H9 (cell line): ENCODE measurements around the gene NPAS2. TPM values are rescaled to one million over a fixed set of nuclear protein-coding genes. Genes with fewer than 3 reads are reported as not detected.
A peak's percentile ranks its signal among the peaks of the same experiment; 100 is the strongest.

Experiments used
- DNase-seq: peaks from one replicate; pipeline ENCODE4 v3.0.0-alpha.2; 2017
- H2AFZ ChIP-seq: one replicate; pipeline ENCODE4 v1.6.1; 2013; ENCODE audit warnings: mild to moderate bottlenecking, low read length, control low read depth, moderate library complexity
- H2AK5ac ChIP-seq: 2 replicates; pipeline ENCODE4 v1.6.1; 2013; ENCODE audit warnings: low read length, control low read depth, mixed read lengths; ENCODE audit not compliant: insufficient read length
- H2BK120ac ChIP-seq: one replicate; pipeline ENCODE4 v1.6.1; 2013; ENCODE audit warnings: low read depth, mild to moderate bottlenecking, low read length, control low read depth, inconsistent platforms; ENCODE audit not compliant: poor library complexity, severe bottlenecking
- H2BK12ac ChIP-seq: 2 replicates; pipeline ENCODE4 v1.6.1; 2013; ENCODE audit warnings: low read length, control low read depth, mixed read lengths, low read depth; ENCODE audit not compliant: insufficient read length
- H2BK15ac ChIP-seq: 2 replicates; pipeline ENCODE4 v1.6.1; 2013; ENCODE audit warnings: low read depth, low read length, control low read depth
- H2BK20ac ChIP-seq: one replicate; pipeline ENCODE4 v1.6.1; 2013; ENCODE audit warnings: low read depth, mild to moderate bottlenecking, low read length, control low read depth, inconsistent platforms; ENCODE audit not compliant: poor library complexity, severe bottlenecking
- H2BK5ac ChIP-seq: 2 replicates; pipeline ENCODE4 v1.6.1; 2013; ENCODE audit warnings: low read length, control low read depth, mixed read lengths; ENCODE audit not compliant: insufficient read length
- H3K14ac ChIP-seq: 2 replicates; pipeline ENCODE4 v1.6.1; 2013; ENCODE audit warnings: low read length, control low read depth; ENCODE audit not compliant: insufficient read depth
- H3K18ac ChIP-seq: 2 replicates; pipeline ENCODE4 v1.6.1; 2013; ENCODE audit warnings: low read depth, mild to moderate bottlenecking, mixed read lengths, low read length, control low read depth; ENCODE audit not compliant: insufficient read length
- H3K23ac ChIP-seq: 2 replicates; pipeline ENCODE4 v1.6.1; 2013; ENCODE audit warnings: low read length, control low read depth, mixed read lengths, low read depth; ENCODE audit not compliant: insufficient read length
- H3K23me2 ChIP-seq: 2 replicates; pipeline ENCODE4 v1.6.1; 2013; ENCODE audit warnings: low read depth, mild to moderate bottlenecking, mixed read lengths, low read length, control low read depth; ENCODE audit not compliant: insufficient read length, poor library complexity, severe bottlenecking
- H3K27ac ChIP-seq: 2 replicates; pipeline ENCODE4 v1.5.1; 2013; ENCODE audit warnings: low read length, control low read depth, mixed read lengths, low read depth; ENCODE audit not compliant: insufficient read length
- H3K27me3 ChIP-seq: 2 replicates; pipeline ENCODE4 v1.6.1; 2013; ENCODE audit warnings: low read length, control low read depth, inconsistent platforms; ENCODE audit not compliant: insufficient read depth
- H3K4ac ChIP-seq: 2 replicates; pipeline ENCODE4 v1.6.1; 2013; ENCODE audit warnings: low read depth, mild to moderate bottlenecking, control low read depth, inconsistent platforms, low read length, moderate library complexity
- H3K4me1 ChIP-seq: 2 replicates; pipeline ENCODE4 v1.6.1; 2013; ENCODE audit warnings: low read length, control low read depth, inconsistent platforms; ENCODE audit not compliant: insufficient read depth
- H3K4me2 ChIP-seq: 2 replicates; pipeline ENCODE4 v1.6.1; 2013; ENCODE audit warnings: low read length, control low read depth, mixed read lengths; ENCODE audit not compliant: insufficient read length, insufficient read depth
- H3K56ac ChIP-seq: 2 replicates; pipeline ENCODE4 v1.6.1; 2013; ENCODE audit warnings: low read depth, mild to moderate bottlenecking, mixed read lengths, low read length, control low read depth; ENCODE audit not compliant: insufficient read length
- H3K79me1 ChIP-seq: 2 replicates; pipeline ENCODE4 v1.6.1; 2013; ENCODE audit warnings: low read depth, mild to moderate bottlenecking, moderate library complexity, low read length, control low read depth, inconsistent platforms; ENCODE audit not compliant: insufficient read depth, poor library complexity, severe bottlenecking
- H3K79me2 ChIP-seq: 2 replicates; pipeline ENCODE4 v1.6.1; 2013; ENCODE audit warnings: low read length, control low read depth, inconsistent platforms; ENCODE audit not compliant: insufficient read depth
- H3K9ac ChIP-seq: 2 replicates; pipeline ENCODE4 v1.6.1; 2013; ENCODE audit warnings: low read length, control low read depth, mixed read lengths; ENCODE audit not compliant: insufficient read length; ENCODE audit errors: extremely low read depth
- H3K9me3 ChIP-seq: one replicate; pipeline ENCODE4 v1.6.1; 2013; ENCODE audit warnings: low read depth, low read length, inconsistent platforms; ENCODE audit not compliant: control insufficient read depth
- H3T11ph ChIP-seq: one replicate; pipeline ENCODE4 v1.6.1; 2013; ENCODE audit warnings: mild to moderate bottlenecking, low read length, control low read depth, inconsistent platforms
- H4K20me1 ChIP-seq: one replicate; pipeline ENCODE4 v1.6.1; 2013; ENCODE audit not compliant: control insufficient read depth, insufficient read length, insufficient read depth
- H4K5ac ChIP-seq: 2 replicates; pipeline ENCODE4 v1.6.1; 2013; ENCODE audit warnings: low read depth, mild to moderate bottlenecking, mixed read lengths, low read length, control low read depth; ENCODE audit not compliant: insufficient read length
- H4K8ac ChIP-seq: replicated peaks from 2 replicates; pipeline ENCODE4 v1.6.1; 2013; ENCODE audit warnings: low read length, control low read depth, mixed read lengths, low read depth; ENCODE audit not compliant: insufficient read length
- H4K91ac ChIP-seq: 2 replicates; pipeline ENCODE4 v1.6.1; 2013; ENCODE audit warnings: low read depth, mild to moderate bottlenecking, moderate library complexity, mixed read lengths, low read length, control low read depth; ENCODE audit not compliant: insufficient read length
- H3K27ac Mint-ChIP-seq, 3 experiments: 2 replicates in 2 of 3; 3 replicates in 1 of 3; pipeline ENCODE4 v1.8.0; 2020 to 2021; ENCODE audit warnings: mixed read lengths in 3 of 3, mild to moderate bottlenecking in 1 of 3, moderate library complexity in 1 of 3
- H3K27me3 Mint-ChIP-seq: 2 replicates; pipeline ENCODE4 v1.8.0; 2021; ENCODE audit warnings: low read depth, mild to moderate bottlenecking, moderate library complexity, mixed read lengths
- H3K36me3 Mint-ChIP-seq, 3 experiments: 2 replicates in 2 of 3; 3 replicates in 1 of 3; pipeline ENCODE4 v1.8.0; 2020 to 2021; ENCODE audit warnings: low read depth in 3 of 3, mixed read lengths in 3 of 3; ENCODE audit not compliant: insufficient read depth in 1 of 3
- H3K4me1 Mint-ChIP-seq, 2 experiments: 2 replicates each; pipeline ENCODE4 v1.8.0; 2020; ENCODE audit warnings: mixed read lengths in 2 of 2
- H3K4me3 Mint-ChIP-seq, 2 experiments: 2 replicates in 1 of 2; 3 replicates in 1 of 2; pipeline ENCODE4 v1.8.0; 2020 to 2021; ENCODE audit warnings: mild to moderate bottlenecking in 2 of 2, mixed read lengths in 2 of 2, moderate library complexity in 1 of 2
- H3K9me3 Mint-ChIP-seq, 2 experiments: 2 replicates in 1 of 2; 3 replicates in 1 of 2; pipeline ENCODE4 v1.8.0; 2020; ENCODE audit warnings: mild to moderate bottlenecking in 2 of 2, mixed read lengths in 2 of 2, moderate library complexity in 1 of 2
- CTCF ChIP-seq: fragments of 200-600 bp; sonication (generic); conservative IDR thresholded peaks from 3 replicates; pipeline ENCODE4 v1.8.0; 2021; ENCODE audit warnings: antibody characterized with exemption, mild to moderate bottlenecking
- WGBS: extraction: QIAGEN DNeasy Blood & Tissue Kit; methylation state at CpG from one replicate; pipeline ENCODE4 v1.1.7; 2013; ENCODE audit warnings: missing lambda C conversion rate, low lambda C conversion rate, mixed read lengths; ENCODE audit not compliant: insufficient read length; ENCODE audit errors: extremely low coverage; 5-methylcytosine and 5-hydroxymethylcytosine counted together
- total RNA-seq: library from RNA; stranded (reverse); gene quantifications from 2 replicates; pipeline ENCODE4 v1.2.1, GENCODE V29; 2021

The NPAS2 gene
- total RNA-seq, 1 experiment from 2014 or later = 1.3 TPM

- Histone ChIP-seq H3K23ac (no peak overlapping the region), H3K4me2 (peak overlapping the region; percentile 14), H4K5ac (no peak overlapping the region), H3K79me2 (peaks cover 15% of the 10 kb centered on the region; the same call in 1 of the 2 replicates), H3K27ac (peak overlapping the region; percentile 14), H3K4ac (no peak overlapping the region), H2AFZ (no peak overlapping the region), H2AK5ac (no peak overlapping the region), H4K8ac (no peak overlapping the region), H2BK5ac (no peak overlapping the region), H3K9me3 (no peaks in the 10 kb centered on the region), H2BK20ac (no peak overlapping the region), H3T11ph (no peak overlapping the region), H3K9ac (peak overlapping the region; percentile 29), H2BK12ac (no peak overlapping the region), H3K18ac (no peak overlapping the region), H3K23me2 (peaks cover 8% of the 10 kb centered on the region), H4K20me1 (no peaks in the 10 kb centered on the region), H2BK120ac (no peak overlapping the region), H3K27me3 (no peaks in the 10 kb centered on the region), H4K91ac (no peak overlapping the region), H2BK15ac (no peak overlapping the region), H3K4me1 (peaks cover 3% of the 10 kb centered on the region; the same call in 1 of the 2 replicates), H3K56ac (no peak overlapping the region), H3K79me1 (no peaks in the 10 kb centered on the region), H3K14ac (no peak overlapping the region)
- no peak for DNase-seq
- no CpG with 5 or more reads among the region's 12 CpGs for WGBS
- peak overlapping the region; percentile 95 to 99 (median 98) for H3K27ac Mint-ChIP-seq
- peaks cover 5% of the 10 kb centered on the region in 2 experiments; a peak in 4 of 5 replicates for H3K9me3 Mint-ChIP-seq
- H3K4me3 Mint-ChIP-seq = peak overlapping the region; percentile 87 to 98
- H3K27me3 Mint-ChIP-seq = peaks cover 9% of the 10 kb centered on the region
- TF ChIP-seq CTCF = no peak
- H3K4me1 Mint-ChIP-seq = peaks cover 34 to 47% of the 10 kb centered on the region in 2 experiments
- peaks cover 64 to 70% (median 70%) of the 10 kb centered on the region in 3 experiments for H3K36me3 Mint-ChIP-seq
Observed at GRCh38 chr2:101004620-101005325, 184.8 kb downstream of the NPAS2 start.
